ENCODE data around the gene IL18RAP. TPM values are rescaled to one million over a fixed set of nuclear protein-coding genes. Genes with fewer than 3 reads are reported as not detected.

Gene IL18RAP
- total RNA-seq, 3 donors from 2014 or later = 0.90 to 1.3 (median 1.2) TPM

DNA sequence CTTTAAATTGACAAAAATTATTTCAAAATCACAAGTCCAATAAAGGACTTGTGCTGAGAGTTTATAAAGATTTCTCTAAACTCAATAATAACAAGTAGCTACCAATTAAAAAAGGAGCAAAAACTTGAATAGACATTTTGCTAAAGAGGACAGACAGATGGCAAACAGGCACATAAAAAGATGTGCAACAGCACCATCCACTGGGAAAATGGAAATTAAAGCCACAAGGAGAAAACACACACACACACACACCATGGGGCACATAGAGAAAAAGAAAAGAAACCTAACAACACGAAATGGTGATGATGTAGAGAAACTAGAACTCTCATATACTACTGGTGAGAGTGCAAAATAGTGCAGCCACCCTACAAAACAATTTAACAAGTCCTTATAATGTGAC, 37.5 kb downstream of the IL18RAP start:
- DNase-seq = no peak
- intact Hi-C loops (cut with DNase I, micrococcal nuclease) = no loop called here
- Histone ChIP-seq H3K4me3 (no peak overlapping the region), H3K9me3 (no peaks in the 10 kb centered on the region), H3K4me1 (ENCODE audit: low read depth) (no peaks in the 10 kb centered on the region), H3K36me3 (ENCODE audit: low read depth) (no peaks in the 10 kb centered on the region)
- ATAC-seq = no peak
- TF ChIP-seq, protein P1, sequence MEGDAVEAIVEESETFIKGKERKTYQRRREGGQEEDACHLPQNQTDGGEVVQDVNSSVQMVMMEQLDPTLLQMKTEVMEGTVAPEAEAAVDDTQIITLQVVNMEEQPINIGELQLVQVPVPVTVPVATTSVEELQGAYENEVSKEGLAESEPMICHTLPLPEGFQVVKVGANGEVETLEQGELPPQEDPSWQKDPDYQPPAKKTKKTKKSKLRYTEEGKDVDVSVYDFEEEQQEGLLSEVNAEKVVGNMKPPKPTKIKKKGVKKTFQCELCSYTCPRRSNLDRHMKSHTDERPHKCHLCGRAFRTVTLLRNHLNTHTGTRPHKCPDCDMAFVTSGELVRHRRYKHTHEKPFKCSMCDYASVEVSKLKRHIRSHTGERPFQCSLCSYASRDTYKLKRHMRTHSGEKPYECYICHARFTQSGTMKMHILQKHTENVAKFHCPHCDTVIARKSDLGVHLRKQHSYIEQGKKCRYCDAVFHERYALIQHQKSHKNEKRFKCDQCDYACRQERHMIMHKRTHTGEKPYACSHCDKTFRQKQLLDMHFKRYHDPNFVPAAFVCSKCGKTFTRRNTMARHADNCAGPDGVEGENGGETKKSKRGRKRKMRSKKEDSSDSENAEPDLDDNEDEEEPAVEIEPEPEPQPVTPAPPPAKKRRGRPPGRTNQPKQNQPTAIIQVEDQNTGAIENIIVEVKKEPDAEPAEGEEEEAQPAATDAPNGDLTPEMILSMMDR (IDR thresholded peaks at IDR 0.05) = no peak

DNA sequence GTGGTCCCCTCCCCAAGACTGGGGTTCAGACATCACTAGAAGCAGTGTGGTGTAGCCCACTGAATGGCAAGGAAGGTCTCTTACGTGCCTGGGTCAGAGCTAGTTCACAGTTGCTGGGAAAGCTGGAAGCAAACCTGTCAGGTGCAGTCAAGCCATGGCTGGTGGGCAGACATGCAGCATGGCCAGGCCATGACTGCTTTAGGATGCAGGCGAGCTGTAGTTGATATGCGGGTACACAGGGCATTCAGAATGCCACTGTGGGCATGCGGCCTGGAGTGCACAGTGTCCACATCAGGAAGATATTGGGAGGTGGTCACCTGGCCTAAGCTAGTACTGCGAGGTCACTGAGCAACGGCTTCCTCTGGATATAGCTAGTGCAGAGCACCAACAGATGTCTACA, 38.2 kb downstream of the IL18RAP start:
- TF ChIP-seq, protein P1 (IDR thresholded peaks at IDR 0.05) = no peak
- Histone ChIP-seq H3K4me1 (ENCODE audit: low read depth) (no peaks in the 10 kb centered on the region), H3K9me3 (no peaks in the 10 kb centered on the region), H3K4me3 (no peak overlapping the region), H3K36me3 (ENCODE audit: low read depth) (no peaks in the 10 kb centered on the region)
- ATAC-seq (no peak), DNase-seq (no peak)
- intact Hi-C loops (cut with DNase I, micrococcal nuclease) = no loop called here

DNA sequence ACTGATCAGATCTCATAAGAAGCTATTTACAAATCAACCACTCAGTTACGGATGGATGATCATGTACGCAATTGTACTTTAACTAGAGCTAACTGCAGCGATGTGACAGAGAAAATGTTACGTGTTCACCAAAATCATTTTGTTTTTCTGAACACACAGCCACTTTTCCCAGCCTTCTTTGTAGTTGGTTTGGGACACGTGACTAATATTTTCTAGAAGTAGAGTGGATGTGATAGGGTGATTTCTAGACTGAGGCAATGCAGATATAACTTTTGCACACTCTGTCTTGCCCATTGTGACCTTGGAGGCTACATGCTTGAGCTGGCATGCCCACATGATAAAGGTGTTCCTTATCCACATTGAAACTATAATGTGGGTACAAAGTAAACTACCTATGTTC, 40.2 kb downstream of the IL18RAP start:
- intact Hi-C loops (cut with DNase I, micrococcal nuclease) = no loop called here

DNA sequence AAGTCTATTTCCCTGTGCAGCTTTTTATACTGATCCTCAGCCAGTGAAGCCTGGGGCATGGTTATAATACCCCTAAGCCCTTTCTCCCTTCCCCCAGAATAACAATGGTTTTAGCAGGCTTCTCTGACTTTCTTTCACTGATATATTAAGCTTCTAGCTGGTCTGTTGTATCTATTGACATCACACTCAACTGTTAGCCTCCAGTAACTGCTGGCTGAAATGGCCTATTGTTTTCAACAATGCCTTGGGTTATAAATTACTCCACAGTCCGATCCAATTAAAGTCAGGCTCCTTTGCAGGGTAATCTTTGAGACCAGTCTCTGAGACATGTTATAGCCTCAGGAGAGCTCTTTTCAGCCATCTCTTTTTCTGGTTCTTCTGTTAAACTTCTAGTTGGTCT, 47.2 kb downstream of the IL18RAP start:
- Histone ChIP-seq H3K36me3 (ENCODE audit: low read depth) (no peaks in the 10 kb centered on the region), H3K4me1 (ENCODE audit: low read depth) (no peaks in the 10 kb centered on the region), H3K9me3 (no peaks in the 10 kb centered on the region), H3K4me3 (no peak overlapping the region)
- TF ChIP-seq, protein P1 (IDR thresholded peaks at IDR 0.05) = no peak
- DNase-seq (no peak), ATAC-seq (no peak)
- intact Hi-C loops (cut with DNase I, micrococcal nuclease) = loop anchor here (5.0 to 10.0 kb wide), 2 partner anchors 122 to 235 kb away; no protein-coding TSS in a partner anchor

More for the DNA sequence above, 40.2 kb downstream of the IL18RAP start:
- H3K4me1 ChIP-seq (ENCODE audit: low read depth) = no peaks in the 10 kb centered on the region
- no peaks in the 10 kb centered on the region for H3K9me3 ChIP-seq
- H3K36me3 ChIP-seq (ENCODE audit: low read depth) = no peaks in the 10 kb centered on the region
- TF ChIP-seq, protein P1 (IDR thresholded peaks at IDR 0.05) = no peak
- no peak overlapping the region for H3K4me3 ChIP-seq
- ATAC-seq = no peak
- no peak for DNase-seq

DNA sequence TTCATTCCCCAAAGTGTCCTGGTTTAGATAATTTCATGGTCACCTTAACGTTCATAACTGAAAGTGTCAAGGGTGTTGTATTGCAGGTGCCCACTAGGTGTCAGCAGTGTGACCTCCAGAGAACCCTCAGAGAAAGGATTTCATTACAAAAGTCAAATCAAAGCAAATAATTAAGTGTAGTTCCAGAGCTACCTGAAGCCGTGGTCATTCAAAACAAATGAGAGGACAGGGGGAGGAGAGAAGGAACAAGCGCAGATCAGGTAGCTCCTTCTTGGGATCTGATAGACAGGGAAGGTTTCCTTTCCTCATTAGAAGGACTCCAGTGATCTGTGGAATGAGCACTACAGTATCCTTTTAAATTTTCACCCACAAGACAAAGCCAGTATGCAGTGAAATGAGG, 50.1 kb downstream of the IL18RAP start, which contains the start of gene SLC9A4:
TSS of gene SLC9A4 (plus strand) at position 207 of the 400 bp plus-strand sequence. CDS start 534 bp downstream, outside the sequence.
- peak; percentile 79 for ATAC-seq
- TF ChIP-seq, protein P1 (IDR thresholded peaks at IDR 0.05) = peak; percentile 78
- intact Hi-C loops (cut with DNase I, micrococcal nuclease) = loop anchor here (2.0 to 10.0 kb wide), 3 partner anchors 119 to 232 kb away; no protein-coding TSS in a partner anchor
- no peak within 1 kb of the TSS for H3K4me3 ChIP-seq
- DNase-seq = peak in 1 of 3 donors; percentile 83
- H3K9me3 ChIP-seq = no peaks in the 10 kb centered on the region
- H3K36me3 ChIP-seq (ENCODE audit: low read depth) = no peaks in the 10 kb centered on the region
- H3K4me1 ChIP-seq (ENCODE audit: low read depth) = no peaks in the 10 kb centered on the region

DNA sequence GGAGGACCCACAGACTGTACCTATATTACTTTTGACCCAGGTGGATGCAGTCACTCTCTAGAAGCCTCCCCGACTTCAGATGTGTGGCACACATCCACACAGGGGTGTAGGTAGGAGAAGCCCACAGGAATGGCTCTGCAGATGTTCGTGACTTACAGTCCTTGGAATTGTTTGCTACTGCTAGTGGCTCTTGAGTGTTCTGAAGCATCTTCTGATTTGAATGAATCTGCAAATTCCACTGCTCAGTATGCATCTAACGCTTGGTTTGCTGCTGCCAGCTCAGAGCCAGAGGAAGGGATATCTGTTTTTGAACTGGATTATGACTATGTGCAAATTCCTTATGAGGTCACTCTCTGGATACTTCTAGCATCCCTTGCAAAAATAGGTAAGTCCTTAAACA, 50.7 kb downstream of the IL18RAP start:
- H3K4me1 ChIP-seq (ENCODE audit: low read depth) = no peaks in the 10 kb centered on the region
- intact Hi-C loops (cut with DNase I, micrococcal nuclease) = loop anchor here (2.0 to 10.0 kb wide), 3 partner anchors 119 to 231 kb away; no protein-coding TSS in a partner anchor
- TF ChIP-seq, protein P1 (IDR thresholded peaks at IDR 0.05) = no peak
- no peaks in the 10 kb centered on the region for H3K36me3 ChIP-seq (ENCODE audit: low read depth)
- DNase-seq (no peak), ATAC-seq (no peak)
- H3K4me3 ChIP-seq = no peak overlapping the region
- no peaks in the 10 kb centered on the region for H3K9me3 ChIP-seq
